ENCODE measurements around the gene TEAD1.

The TEAD1 gene

DNA sequence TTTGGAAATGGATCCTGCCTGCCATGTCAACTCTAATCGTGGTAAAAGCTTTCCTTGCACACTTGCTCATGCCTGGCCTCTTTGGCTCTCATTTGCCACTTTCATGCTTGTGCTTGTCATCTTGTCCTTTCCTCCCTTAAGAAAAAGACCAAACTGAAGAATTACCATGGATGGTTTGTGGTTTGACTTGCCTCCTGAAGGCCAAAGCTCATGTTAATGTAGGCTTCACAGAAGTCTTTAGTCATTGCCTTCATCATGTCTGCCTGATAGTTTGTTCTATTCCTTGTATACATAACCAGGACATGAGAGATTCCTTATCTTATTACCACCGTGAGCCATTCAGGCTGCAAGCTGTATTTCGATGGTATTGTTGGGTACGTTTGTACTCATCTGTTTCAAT, 17.3 kb downstream of the TEAD1 start:
- no peak for DNase-seq (ENCODE audit: low read depth)
- TF ChIP-seq, protein P1, sequence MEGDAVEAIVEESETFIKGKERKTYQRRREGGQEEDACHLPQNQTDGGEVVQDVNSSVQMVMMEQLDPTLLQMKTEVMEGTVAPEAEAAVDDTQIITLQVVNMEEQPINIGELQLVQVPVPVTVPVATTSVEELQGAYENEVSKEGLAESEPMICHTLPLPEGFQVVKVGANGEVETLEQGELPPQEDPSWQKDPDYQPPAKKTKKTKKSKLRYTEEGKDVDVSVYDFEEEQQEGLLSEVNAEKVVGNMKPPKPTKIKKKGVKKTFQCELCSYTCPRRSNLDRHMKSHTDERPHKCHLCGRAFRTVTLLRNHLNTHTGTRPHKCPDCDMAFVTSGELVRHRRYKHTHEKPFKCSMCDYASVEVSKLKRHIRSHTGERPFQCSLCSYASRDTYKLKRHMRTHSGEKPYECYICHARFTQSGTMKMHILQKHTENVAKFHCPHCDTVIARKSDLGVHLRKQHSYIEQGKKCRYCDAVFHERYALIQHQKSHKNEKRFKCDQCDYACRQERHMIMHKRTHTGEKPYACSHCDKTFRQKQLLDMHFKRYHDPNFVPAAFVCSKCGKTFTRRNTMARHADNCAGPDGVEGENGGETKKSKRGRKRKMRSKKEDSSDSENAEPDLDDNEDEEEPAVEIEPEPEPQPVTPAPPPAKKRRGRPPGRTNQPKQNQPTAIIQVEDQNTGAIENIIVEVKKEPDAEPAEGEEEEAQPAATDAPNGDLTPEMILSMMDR (IDR thresholded peaks at IDR 0.05; ENCODE audit: low read depth, low read length, missing control alignments), result no peak
- in situ Hi-C loops (cut with HindIII; ENCODE audit: low sequenced_read_pairs), result no loop called here
- no peak overlapping the region for H3K4me3 ChIP-seq (ENCODE audit: low read depth, low read length)

DNA sequence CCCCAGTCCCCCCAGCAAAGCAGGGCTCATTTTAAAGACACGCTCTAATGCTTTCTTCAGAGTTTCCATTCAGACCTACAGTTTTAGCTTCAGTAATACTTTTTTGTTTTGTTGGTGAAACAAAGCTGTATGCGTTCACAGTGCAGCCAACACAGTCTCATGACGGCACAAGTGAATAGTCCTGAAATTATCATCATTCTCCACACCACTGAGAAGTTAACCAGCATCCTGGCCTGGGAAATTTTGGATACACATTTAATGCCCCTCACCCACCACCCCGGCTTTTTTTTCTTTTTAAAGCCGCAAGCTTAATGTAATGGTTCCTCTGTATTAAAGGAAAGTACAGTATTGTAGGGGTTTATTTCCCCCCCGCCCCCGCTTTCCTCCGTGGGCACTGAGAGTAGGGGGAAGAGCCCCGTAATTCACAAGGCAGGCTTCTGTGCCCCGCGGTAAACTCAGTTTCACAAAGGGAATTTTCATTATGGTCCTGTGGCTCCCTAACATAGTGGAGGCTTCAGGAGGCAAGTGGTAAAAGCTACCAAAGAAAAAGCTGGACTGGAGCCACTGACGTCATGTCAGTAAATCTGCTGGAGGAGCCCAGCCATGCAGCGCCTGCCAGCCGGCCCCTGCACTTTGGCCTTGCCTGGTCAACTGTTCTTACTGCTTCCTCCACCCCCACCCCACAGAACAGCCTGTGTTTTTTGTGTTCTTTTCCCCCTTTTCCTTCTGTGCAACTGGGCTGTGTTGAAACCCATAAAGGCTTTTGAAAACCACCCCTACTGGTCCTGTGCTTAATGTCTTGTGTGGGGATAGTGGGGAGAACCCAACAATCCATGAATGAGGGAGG, 18.2 kb downstream of the TEAD1 start:
- peak overlapping the region; percentile 2 for H3K4me3 ChIP-seq (ENCODE audit: low read depth, low read length)
- in situ Hi-C loops (cut with HindIII; ENCODE audit: low sequenced_read_pairs), result no loop called here
- DNase-seq (ENCODE audit: low read depth), result peak; percentile 97
- TF ChIP-seq, protein P1 (IDR thresholded peaks at IDR 0.05; ENCODE audit: low read depth, low read length, missing control alignments), result peak; percentile 2

DNA sequence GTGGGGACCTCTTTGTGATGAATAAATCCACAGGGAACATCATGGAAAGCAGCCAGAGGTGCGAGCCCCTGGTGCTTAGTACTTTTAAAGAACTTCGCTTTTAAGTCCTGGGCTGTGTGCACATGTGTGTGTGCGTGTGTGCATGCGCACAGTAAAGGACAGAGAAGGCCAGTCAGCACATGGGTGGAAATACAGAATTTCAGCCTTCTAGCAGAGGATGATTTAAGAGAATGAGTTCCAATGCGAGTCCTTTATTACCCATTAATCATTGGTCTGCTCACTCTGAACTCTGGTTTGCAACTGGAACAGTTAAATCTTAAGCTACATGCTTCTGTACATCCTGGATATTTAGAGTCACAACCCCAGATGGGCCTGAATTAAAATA, 18.9 kb downstream of the TEAD1 start:
- in situ Hi-C loops (cut with HindIII; ENCODE audit: low sequenced_read_pairs), result no loop called here
- H3K4me3 ChIP-seq (ENCODE audit: low read depth, low read length), result peak overlapping the region; percentile 2
- DNase-seq (ENCODE audit: low read depth), result no peak
- TF ChIP-seq, protein P1 (IDR thresholded peaks at IDR 0.05; ENCODE audit: low read depth, low read length, missing control alignments), result no peak

DNA sequence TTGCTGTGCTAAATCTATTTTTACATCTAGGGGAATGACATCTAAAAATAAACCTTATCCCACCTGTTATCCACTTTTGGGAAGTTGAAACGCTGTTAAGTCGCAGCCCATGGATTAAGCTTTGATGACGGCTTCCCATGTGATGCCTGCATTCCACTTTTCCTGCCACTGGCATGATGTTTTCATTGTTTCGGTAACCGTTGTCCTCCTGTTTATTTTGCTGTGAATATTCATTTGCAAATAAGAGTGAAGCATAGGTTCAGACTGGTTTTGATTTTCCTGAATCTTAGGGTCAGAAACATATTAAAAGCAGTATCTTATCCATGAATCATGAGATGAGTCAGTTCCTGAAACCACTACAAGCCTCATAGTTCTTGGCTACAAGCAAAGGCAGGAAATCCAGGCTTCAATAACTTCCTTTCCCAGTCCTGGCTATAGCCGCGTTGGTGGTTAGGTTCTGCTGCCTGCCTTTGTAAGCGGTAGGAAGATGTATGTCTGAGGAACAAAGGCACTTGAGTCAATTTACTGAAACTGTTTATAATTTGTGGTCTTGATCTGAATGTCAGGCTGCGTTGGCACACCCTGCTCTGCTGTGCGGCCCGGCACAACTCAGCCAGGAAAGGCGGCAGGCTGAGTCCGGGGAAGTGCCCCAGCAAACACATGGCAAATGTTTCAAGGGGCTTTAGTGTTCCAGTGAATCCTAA, 19.4 kb downstream of the TEAD1 start:
- in situ Hi-C loops (cut with HindIII; ENCODE audit: low sequenced_read_pairs), result no loop called here
- peak; percentile 99 for DNase-seq (ENCODE audit: low read depth)
- TF ChIP-seq, protein P1 (IDR thresholded peaks at IDR 0.05; ENCODE audit: low read depth, low read length, missing control alignments), result no peak
- peak overlapping the region; percentile 18 for H3K4me3 ChIP-seq (ENCODE audit: low read depth, low read length)

DNA sequence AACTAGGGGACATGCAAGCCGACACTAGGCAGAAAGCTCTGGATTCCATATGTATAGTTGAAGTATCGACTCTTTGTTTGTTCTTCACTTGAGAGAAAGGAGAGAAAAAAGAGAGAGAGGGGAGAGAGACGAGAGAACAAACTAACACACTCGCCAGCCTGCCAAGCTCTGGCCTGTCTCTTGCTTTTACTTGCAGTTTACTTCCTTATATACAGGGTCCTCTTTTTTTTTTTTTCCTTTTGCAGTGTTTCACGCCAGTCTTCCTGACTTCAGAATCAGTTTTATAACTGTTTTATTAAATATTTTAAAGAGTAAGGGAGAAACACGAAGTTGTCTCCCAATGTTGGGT, 19.9 kb downstream of the TEAD1 start:
- in situ Hi-C loops (cut with HindIII; ENCODE audit: low sequenced_read_pairs), result no loop called here
- DNase-seq (ENCODE audit: low read depth), result no peak
- H3K4me3 ChIP-seq (ENCODE audit: low read depth, low read length), result peak overlapping the region; percentile 18
- TF ChIP-seq, protein P1 (IDR thresholded peaks at IDR 0.05; ENCODE audit: low read depth, low read length, missing control alignments), result no peak

DNA sequence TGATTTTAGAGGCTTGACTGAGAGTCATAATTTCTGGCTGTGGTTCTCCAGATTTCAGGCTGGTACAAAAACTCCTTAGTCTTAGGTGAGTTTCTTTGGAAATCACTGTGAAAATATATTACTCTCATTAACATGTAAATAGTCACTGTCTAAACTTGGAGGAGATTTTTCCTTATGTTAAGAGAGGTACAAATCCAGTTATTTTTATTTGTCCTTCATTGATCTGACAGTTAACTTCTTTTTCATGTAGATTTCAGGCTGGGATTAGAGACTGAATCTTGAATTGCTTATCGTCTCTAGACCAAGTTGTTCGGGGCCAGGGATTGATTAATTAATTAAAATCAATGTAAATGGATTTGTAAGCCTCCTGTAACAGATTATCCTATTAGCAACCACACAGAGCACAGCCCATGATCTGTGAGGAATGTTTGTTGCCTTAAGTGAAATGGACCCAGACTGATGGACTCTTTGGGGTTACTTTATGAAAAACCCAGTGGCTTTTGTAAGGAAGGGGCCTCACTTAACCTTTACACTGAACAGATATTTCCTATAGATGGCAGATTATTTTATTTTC, 21.1 kb downstream of the TEAD1 start:
- H3K4me3 ChIP-seq (ENCODE audit: low read depth, low read length), result no peak overlapping the region
- no peak for DNase-seq (ENCODE audit: low read depth)
- in situ Hi-C loops (cut with HindIII; ENCODE audit: low sequenced_read_pairs), result no loop called here
- TF ChIP-seq, protein P1 (IDR thresholded peaks at IDR 0.05; ENCODE audit: low read depth, low read length, missing control alignments), result no peak

Measured in astrocyte of the cerebellum (primary cell).